B cell (primary cell): ENCODE results near the gene BCL2. TPM values are rescaled to one million over a fixed set of nuclear protein-coding genes. Genes with fewer than 3 reads are reported as not detected.

ENCODE experiments used
- ATAC-seq: fragments of 200-7000 bp; cut with Tn5 transposase; one replicate; pipeline ENCODE4 v1.10.0; 2021; ENCODE audit warnings: low read depth, mild to moderate bottlenecking, moderate number of reproducible peaks, moderate library complexity
- CTCF ChIA-PET: fragments of 350-600 bp; sonication (Branson Sonifier 250); formaldehyde crosslinking; loops from one replicate; lab custom pipeline; 2021; ENCODE audit warnings: antibody characterized with exemption, inconsistent platforms; lab: Charles Lee
- POLR2A ChIA-PET: fragments of 350-600 bp; sonication (Branson Sonifier 250); formaldehyde crosslinking; loops from one replicate; lab custom pipeline; 2021; ENCODE audit warnings: antibody characterized with exemption; lab: Charles Lee
- DNase-seq: peaks from one replicate; pipeline ENCODE4 v3.0.0; 2013
- H2AFZ ChIP-seq: 2 replicates; pipeline ENCODE4 v1.6.1; 2012; ENCODE audit warnings: mild to moderate bottlenecking, low read depth, low read length; ENCODE audit not compliant: insufficient read depth, poor library complexity, severe bottlenecking
- H3K27ac ChIP-seq, 2 donors: 1 replicate in 1 of 2; 2 replicates in 1 of 2; pipeline ENCODE4 v1.5.1; 2012 to 2013; ENCODE audit warnings: low read length in 2 of 2, mild to moderate bottlenecking in 2 of 2, moderate library complexity in 1 of 2
- H3K27me3 ChIP-seq, 4 experiments: fragments of 200-600 bp in 1 of 4; sonication (generic) in 1 of 4; replicated peaks in 1 of 4; 1 replicate in 2 of 4; 2 replicates in 2 of 4; pipeline versions ENCODE4 v1.6.1 to v1.7.0; 2013 to 2016; ENCODE audit warnings: low read length in 3 of 4, mild to moderate bottlenecking in 2 of 4, mixed read lengths in 1 of 4, moderate library complexity in 1 of 4; ENCODE audit not compliant: insufficient read depth in 4 of 4, control insufficient read depth in 3 of 4; ENCODE audit errors: control extremely low read depth in 1 of 4
- H3K36me3 ChIP-seq, 2 experiments: replicated peaks in 1 of 2; 1 replicate in 1 of 2; 2 replicates in 1 of 2; pipeline versions ENCODE4 v1.6.1 to v1.7.1; 2013; ENCODE audit warnings: low read length in 1 of 2; ENCODE audit not compliant: insufficient read depth in 2 of 2, control insufficient read depth in 1 of 2; ENCODE audit errors: control extremely low read depth in 1 of 2, extremely low read depth in 1 of 2
- H3K4me1 ChIP-seq, 2 donors: fragments of 200-600 bp in 1 of 2; sonication (generic) in 1 of 2; 1 replicate in 1 of 2; 2 replicates in 1 of 2; pipeline versions ENCODE4 v1.5.1 to v1.6.1; 2013 to 2017; ENCODE audit warnings: low read length in 2 of 2; ENCODE audit not compliant: control insufficient read depth in 2 of 2, insufficient read depth in 2 of 2
- H3K4me2 ChIP-seq: replicated peaks from 2 replicates; pipeline ENCODE3; 2012; ENCODE audit warnings: mild to moderate bottlenecking, low read depth, low read length; ENCODE audit not compliant: poor library complexity, severe bottlenecking
- H3K4me3 ChIP-seq, 5 experiments: fragments of 200-600 bp in 1 of 5; sonication (generic) in 1 of 5; 1 replicate in 3 of 5; 2 replicates in 2 of 5; pipeline versions ENCODE4 v1.5.1 to v1.7.0; 2011 to 2016; ENCODE audit warnings: low read length in 4 of 5, mild to moderate bottlenecking in 4 of 5, low read depth in 2 of 5, control low read depth in 1 of 5, moderate library complexity in 1 of 5; ENCODE audit not compliant: insufficient read depth in 1 of 5; ENCODE audit errors: control extremely low read depth in 1 of 5, extremely low read depth in 1 of 5
- H3K79me2 ChIP-seq: fragments of 200-600 bp; sonication (generic); one replicate; pipeline ENCODE4 v1.6.0; 2016; ENCODE audit warnings: low read length; ENCODE audit not compliant: control insufficient read depth, insufficient read depth
- H3K9ac ChIP-seq: fragments of 200-600 bp; sonication (generic); 2 replicates; pipeline ENCODE4 v1.6.1; 2017; ENCODE audit warnings: mild to moderate bottlenecking, low read length, moderate library complexity
- H3K9me3 ChIP-seq, 3 donors: one replicate each; pipeline versions ENCODE4 v1.6.1 to v1.7.1; 2013; ENCODE audit warnings: low read length in 2 of 3; ENCODE audit not compliant: control insufficient read depth in 2 of 3, insufficient read depth in 1 of 3; ENCODE audit errors: control extremely low read depth in 1 of 3
- H4K20me1 ChIP-seq: 2 replicates; pipeline ENCODE4 v1.6.0; 2012; ENCODE audit warnings: mild to moderate bottlenecking, low read length; ENCODE audit not compliant: insufficient read depth, control insufficient read depth, poor library complexity, severe bottlenecking
- H3K27ac Mint-ChIP-seq: one replicate; pipeline ENCODE4 v1.8.0; 2021; ENCODE audit warnings: mixed read lengths
- H3K27me3 Mint-ChIP-seq: one replicate; pipeline ENCODE4 v1.8.0; 2021; ENCODE audit warnings: mixed read lengths
- H3K4me1 Mint-ChIP-seq: one replicate; pipeline ENCODE4 v1.8.0; 2021; ENCODE audit warnings: mixed read lengths
- H3K4me3 Mint-ChIP-seq: one replicate; pipeline ENCODE4 v1.8.0; 2021; ENCODE audit warnings: mixed read lengths
- H3K9me3 Mint-ChIP-seq: one replicate; pipeline ENCODE4 v1.8.0; 2022; ENCODE audit warnings: mixed read lengths; ENCODE audit not compliant: insufficient read depth
- EZH2 ChIP-seq: IDR thresholded peaks from 2 replicates; pipeline ENCODE4 v1.6.1; 2012; ENCODE audit warnings: borderline replicate concordance, low read depth, mild to moderate bottlenecking, moderate library complexity, low read length; ENCODE audit not compliant: insufficient read depth, poor library complexity, severe bottlenecking
- WGBS: methylation state at CpG from one replicate; pipeline ENCODE4 v1.1.5; 2013; ENCODE audit warnings: missing lambda C conversion rate; ENCODE audit not compliant: insufficient coverage; 5-methylcytosine and 5-hydroxymethylcytosine counted together
- intact Hi-C: fragments of 100-400 bp; cut with micrococcal nuclease; formaldehyde crosslinking; loops from one replicate; pipeline ENCODE4 v1.10.0; 2022
- polyA plus RNA-seq: library from polyadenylated mRNA; depleted of rRNA; stranded (reverse); fragments of >200 nt; gene quantifications from 2 replicates; pipeline ENCODE4 v1.2.3, GENCODE V29; 2012
- total RNA-seq, 2 donors: library from RNA; stranded (reverse); fragments of 120-200 nt in 1 of 2; gene quantifications; 1 replicate in 1 of 2; 2 replicates in 1 of 2; pipeline versions ENCODE4 v1.2.3 to v1.2.4, GENCODE V29; 2013 to 2022
- TF ChIP-seq, protein P1 (sequence below): fragments of 200-600 bp; IDR thresholded peaks from one replicate; pipeline ENCODE4 v1.8.0; 2022; ENCODE audit warnings: antibody characterized with exemption, mild to moderate bottlenecking

BCL2 gene
- total and polyA plus RNA-seq, 2 donors (not counting 1 experiment from before 2014, with no cell fraction given) = 27.6 to 144 TPM

- H3K27me3 ChIP-seq = no peaks in the 10 kb centered on the region
- ATAC-seq (peak; percentile 55), DNase-seq (no peak)
- peaks cover 74 to 82% of the 10 kb centered on the region in 2 donors for H3K4me1 ChIP-seq
- intact Hi-C loops = loop anchor here (2.0 to 10.0 kb wide), 3 partner anchors 14 to 48 kb away; no protein-coding TSS in a partner anchor
- Mint-ChIP-seq H3K27ac (peak overlapping the region; percentile 78), H3K9me3 (no peaks in the 10 kb centered on the region), H3K4me1 (peaks cover 92% of the 10 kb centered on the region), H3K4me3 (peak overlapping the region; percentile 67), H3K27me3 (no peaks in the 10 kb centered on the region)
- no peak overlapping the region for H2AFZ ChIP-seq
- POLR2A ChIA-PET = interaction anchor here (1.3 to 1.4 kb wide), 2 partner anchors 9 to 110 kb away, joined by 3 to 4 read pairs; no protein-coding TSS in a partner anchor
- 19% methylated on average over 3 of the region's 5 CpGs for WGBS
- H3K4me2 ChIP-seq = peak overlapping the region; percentile 67
- no peaks in the 10 kb centered on the region for H3K36me3 ChIP-seq
- CTCF ChIA-PET = interaction anchor here (0.8 to 2.0 kb wide), 5 partner anchors 10 to 140 kb away, joined by 3 to 6 read pairs (median 4); no protein-coding TSS in a partner anchor
- H3K9me3 ChIP-seq = no peaks in the 10 kb centered on the region
- H4K20me1 ChIP-seq = peaks cover 7% of the 10 kb centered on the region
- peak overlapping the region in 1 of 2 donors; percentile 51 for H3K27ac ChIP-seq
- H3K79me2 ChIP-seq = peaks cover 94% of the 10 kb centered on the region
- TF ChIP-seq, protein P1, sequence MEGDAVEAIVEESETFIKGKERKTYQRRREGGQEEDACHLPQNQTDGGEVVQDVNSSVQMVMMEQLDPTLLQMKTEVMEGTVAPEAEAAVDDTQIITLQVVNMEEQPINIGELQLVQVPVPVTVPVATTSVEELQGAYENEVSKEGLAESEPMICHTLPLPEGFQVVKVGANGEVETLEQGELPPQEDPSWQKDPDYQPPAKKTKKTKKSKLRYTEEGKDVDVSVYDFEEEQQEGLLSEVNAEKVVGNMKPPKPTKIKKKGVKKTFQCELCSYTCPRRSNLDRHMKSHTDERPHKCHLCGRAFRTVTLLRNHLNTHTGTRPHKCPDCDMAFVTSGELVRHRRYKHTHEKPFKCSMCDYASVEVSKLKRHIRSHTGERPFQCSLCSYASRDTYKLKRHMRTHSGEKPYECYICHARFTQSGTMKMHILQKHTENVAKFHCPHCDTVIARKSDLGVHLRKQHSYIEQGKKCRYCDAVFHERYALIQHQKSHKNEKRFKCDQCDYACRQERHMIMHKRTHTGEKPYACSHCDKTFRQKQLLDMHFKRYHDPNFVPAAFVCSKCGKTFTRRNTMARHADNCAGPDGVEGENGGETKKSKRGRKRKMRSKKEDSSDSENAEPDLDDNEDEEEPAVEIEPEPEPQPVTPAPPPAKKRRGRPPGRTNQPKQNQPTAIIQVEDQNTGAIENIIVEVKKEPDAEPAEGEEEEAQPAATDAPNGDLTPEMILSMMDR = no peak
- TF ChIP-seq EZH2 = no peak
- peak overlapping the region in 3 of 5 experiments; percentile 0 to 45 (median 2) for H3K4me3 ChIP-seq
- H3K9ac ChIP-seq = peak overlapping the region; percentile 28
Measured at GRCh38 chr18:63182861-63183260, 136.7 kb downstream of the BCL2 start.

GRCh38 chr18:63182310-63182772, 137.2 kb downstream of the BCL2 start:
- H3K9me3 ChIP-seq = no peaks in the 10 kb centered on the region
- H3K4me3 ChIP-seq = peak overlapping the region in 2 of 5 experiments; percentile 23 to 45
- H3K79me2 ChIP-seq = peaks cover 94% of the 10 kb centered on the region
- peak overlapping the region; percentile 28 for H3K9ac ChIP-seq
- ATAC-seq (peak; percentile 64), DNase-seq (peak; percentile 41)
- H3K36me3 ChIP-seq = no peaks in the 10 kb centered on the region
- POLR2A ChIA-PET = interaction anchor here (1.3 to 1.4 kb wide), 2 partner anchors 10 to 110 kb away, joined by 3 to 4 read pairs; no protein-coding TSS in a partner anchor
- peaks cover 75 to 82% of the 10 kb centered on the region in 2 donors for H3K4me1 ChIP-seq
- peaks cover 92% of the 10 kb centered on the region for H3K4me1 Mint-ChIP-seq
- TF ChIP-seq, protein P1 = no peak
- TF ChIP-seq EZH2 = no peak
- H3K27me3 Mint-ChIP-seq = no peaks in the 10 kb centered on the region
- peak overlapping the region; percentile 67 for H3K4me2 ChIP-seq
- no peaks in the 10 kb centered on the region for H3K27me3 ChIP-seq
- H3K9me3 Mint-ChIP-seq = no peaks in the 10 kb centered on the region
- H3K27ac ChIP-seq = peak overlapping the region; percentile 29 to 30
- 43% methylated on average over 4 of the region's 5 CpGs for WGBS
- H2AFZ ChIP-seq = no peak overlapping the region
- H4K20me1 ChIP-seq = peaks cover 7% of the 10 kb centered on the region
- intact Hi-C loops = loop anchor here (2.0 to 10.0 kb wide), 3 partner anchors 14 to 48 kb away; no protein-coding TSS in a partner anchor
- CTCF ChIA-PET = interaction anchor here (0.8 to 2.0 kb wide), 6 partner anchors 10 to 141 kb away, joined by 3 to 6 read pairs (median 4); no protein-coding TSS in a partner anchor
- H3K4me3 Mint-ChIP-seq = peak overlapping the region; percentile 67
- peak overlapping the region; percentile 78 for H3K27ac Mint-ChIP-seq
